ENCODE measurements around the gene EPHB4.
A peak's percentile ranks its signal among the peaks of the same experiment; 100 is the strongest.
"Not testable (repeated sequence)": the region's sequence is repeated elsewhere in the genome, so short reads cannot be mapped to it uniquely, and the experiment has no call there.

EPHB4 gene

GRCh38 chr7:100827330-100828226 lies at the start of gene EPHB4:
Gene EPHB4 (minus strand): TSS chr7:100827523. CDS start chr7:100827030, 493 bp downstream.
- peak; percentile 30 for DNase-seq

DNA sequence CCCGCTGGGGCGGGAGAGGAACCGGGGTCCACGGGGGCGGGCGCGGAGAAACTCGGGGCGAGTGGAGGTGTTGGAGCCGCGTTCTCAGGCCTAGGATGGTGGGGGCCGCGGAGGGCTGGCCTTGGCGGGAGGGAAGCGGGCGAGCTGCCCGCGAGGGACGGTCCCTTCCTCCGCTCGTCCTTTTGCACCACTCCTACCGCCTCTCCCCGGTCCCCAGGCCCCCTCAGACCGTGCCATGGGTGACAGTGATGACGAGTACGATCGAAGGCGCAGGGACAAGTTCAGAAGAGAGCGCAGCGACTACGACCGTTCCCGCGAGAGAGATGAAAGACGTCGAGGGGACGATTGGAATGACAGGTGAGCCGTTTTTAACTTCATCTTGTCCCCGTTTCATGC lies 48.0 kb upstream of the EPHB4 start:
- DNase-seq = peak; percentile 59

DNA sequence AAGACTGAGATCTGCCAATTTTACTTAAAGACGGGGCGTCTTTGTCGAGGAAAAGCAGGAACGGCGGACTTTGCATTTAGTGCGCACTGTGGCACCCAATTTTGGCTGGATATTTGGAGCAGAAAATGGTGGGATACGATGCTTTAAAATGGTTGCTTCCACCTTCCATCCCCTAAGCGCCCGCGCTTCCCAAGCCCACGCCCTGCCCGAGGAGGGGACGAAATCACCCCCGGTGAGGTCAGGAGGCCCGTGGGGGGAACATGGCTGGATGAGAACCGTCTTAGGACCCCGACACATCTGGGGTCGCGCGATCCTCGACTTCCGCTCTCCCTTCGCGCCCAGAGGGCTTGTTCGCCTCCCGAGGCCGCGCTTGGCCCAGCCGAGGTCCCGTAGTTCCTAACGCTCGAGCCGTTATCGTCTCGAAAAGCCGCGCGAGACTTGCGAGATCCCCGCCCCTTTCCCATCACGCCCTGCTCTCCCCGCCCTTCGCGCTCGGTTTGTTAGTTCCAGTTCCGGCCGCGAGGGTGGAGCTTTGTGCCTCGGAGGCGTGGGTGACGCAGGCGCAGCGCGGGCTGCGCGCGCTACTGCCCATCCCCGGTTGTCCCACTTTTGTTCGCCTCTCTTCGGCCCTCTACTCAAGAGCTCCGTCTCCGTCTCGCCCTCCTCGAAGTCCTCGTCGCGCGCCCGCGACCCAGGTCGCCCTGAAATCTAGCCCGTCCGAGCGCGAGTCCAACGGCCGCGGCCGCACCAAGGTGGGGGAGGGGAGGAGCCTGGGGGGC lies 47.4 kb upstream of the EPHB4 start, which contains the start of gene SRRT:
TSS of gene SRRT (plus strand) at position 527 of the 779 bp plus-strand sequence. CDS start 488 bp downstream, outside the sequence.
- peak; percentile 99 for DNase-seq

DNA sequence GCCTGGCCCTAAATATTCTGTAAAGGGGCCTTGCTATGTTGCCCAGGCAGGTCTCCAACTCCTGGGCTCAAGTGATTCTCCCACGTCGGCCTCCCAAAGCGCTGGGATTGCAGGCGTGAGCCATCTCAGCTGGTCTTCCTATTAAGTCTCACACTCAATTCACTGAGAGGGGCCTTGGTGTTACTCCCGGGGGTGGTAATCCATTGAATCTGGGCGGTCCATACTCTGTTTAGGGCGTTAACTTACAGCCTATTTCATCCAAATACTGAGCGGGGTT lies 46.9 kb upstream of the EPHB4 start:
- DNase-seq = no peak

- DNase-seq = no peak
Measured at GRCh38 chr7:100873599-100874299, 46.4 kb upstream of the EPHB4 start.

- DNase-seq = no peak
Measured at GRCh38 chr7:100867776-100868485, 40.6 kb upstream of the EPHB4 start.

- DNase-seq = peak; percentile 80
Measured at GRCh38 chr7:100867040-100867775, 39.9 kb upstream of the EPHB4 start, which contains the start of gene TRIP6. Gene TRIP6 (plus strand): TSS chr7:100867387. CDS start chr7:100867498, 111 bp downstream.

- no peak for DNase-seq
Measured at GRCh38 chr7:100866729-100867039, 39.4 kb upstream of the EPHB4 start.

GRCh38 chr7:100865938-100866728 lies 38.8 kb upstream of the EPHB4 start:
- peak; percentile 52 for DNase-seq

GRCh38 chr7:100865372-100865911 lies 38.1 kb upstream of the EPHB4 start:
- no peak for DNase-seq

- DNase-seq = no peak
Measured at GRCh38 chr7:100864263-100864845, 37.0 kb upstream of the EPHB4 start.

GRCh38 chr7:100863406-100863950 lies 36.2 kb upstream of the EPHB4 start:
- DNase-seq = no peak

- DNase-seq = no peak
Measured at GRCh38 chr7:100861616-100861985, 34.3 kb upstream of the EPHB4 start.

- DNase-seq = no peak
Measured at GRCh38 chr7:100860702-100861615, 33.6 kb upstream of the EPHB4 start.

GRCh38 chr7:100859856-100860255 lies 32.5 kb upstream of the EPHB4 start:
- DNase-seq = no peak

DNA sequence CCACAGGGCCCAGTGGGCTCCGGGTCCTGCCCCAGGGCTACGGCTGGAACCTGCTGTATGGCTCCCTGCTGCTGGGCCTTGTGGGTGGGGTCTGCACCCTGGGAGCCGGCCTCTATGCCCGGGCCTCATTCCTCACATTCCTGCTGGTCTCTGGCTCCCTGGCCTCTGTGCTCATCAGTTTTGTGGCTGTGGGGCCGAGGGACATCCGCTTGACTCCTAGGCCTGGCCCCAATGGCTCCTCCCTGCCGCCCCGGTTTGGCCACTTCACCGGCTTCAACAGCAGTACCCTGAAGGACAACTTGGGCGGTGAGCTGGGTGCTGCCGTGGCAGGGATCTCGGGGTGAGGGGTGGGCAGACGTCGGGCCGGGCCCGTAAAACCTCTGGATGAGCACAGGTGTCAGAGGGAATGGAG lies 29.6 kb upstream of the EPHB4 start:
- DNase-seq = no peak

DNA sequence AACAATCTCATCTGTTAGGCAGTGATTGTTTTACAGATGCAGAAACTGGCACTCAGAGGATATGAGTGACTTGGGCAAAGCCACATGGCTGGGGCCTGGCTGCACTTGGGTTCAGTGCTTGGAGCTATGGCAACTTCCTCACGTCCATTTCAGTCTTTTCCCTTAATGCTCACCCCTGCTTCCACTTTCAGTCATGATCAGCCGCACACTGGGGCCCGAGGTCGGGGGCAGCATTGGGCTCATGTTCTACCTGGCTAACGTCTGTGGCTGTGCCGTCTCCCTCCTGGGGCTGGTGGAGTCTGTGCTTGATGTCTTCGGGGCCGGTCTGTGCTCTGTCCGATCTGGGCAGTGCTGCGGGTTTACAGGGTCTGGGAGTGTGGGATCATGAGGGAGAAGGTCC lies 28.2 kb upstream of the EPHB4 start:
- DNase-seq = no peak

- DNase-seq = not testable (repeated sequence)
Measured at GRCh38 chr7:100854899-100855298, 27.6 kb upstream of the EPHB4 start.
